Nephron progenitor cell (in vitro differentiated cells): Measurements from ENCODE around the gene SH3BGRL2.
A peak's percentile ranks its signal among the peaks of the same experiment; 100 is the strongest.
"Not testable (repeated sequence)": the region's sequence is repeated elsewhere in the genome, so short reads cannot be mapped to it uniquely, and the experiment has no call there.

Experiments used
- DNase-seq: peaks from one replicate; pipeline ENCODE4 v3.0.0; 2021
- H3K27ac Mint-ChIP-seq: 2 replicates; pipeline ENCODE4 v1.8.0; 2021; ENCODE audit warnings: mild to moderate bottlenecking, moderate library complexity, mixed read lengths
- H3K27me3 Mint-ChIP-seq: 2 replicates; pipeline ENCODE4 v1.8.0; 2021; ENCODE audit warnings: mild to moderate bottlenecking, low read depth, mixed read lengths; ENCODE audit not compliant: poor library complexity
- H3K36me3 Mint-ChIP-seq: 2 replicates; pipeline ENCODE4 v1.8.0; 2021; ENCODE audit warnings: low read depth, mixed read lengths
- H3K4me1 Mint-ChIP-seq: 2 replicates; pipeline ENCODE4 v1.8.0; 2021; ENCODE audit warnings: mixed read lengths
- H3K4me3 Mint-ChIP-seq: 2 replicates; pipeline ENCODE4 v1.8.0; 2021; ENCODE audit warnings: mild to moderate bottlenecking, moderate library complexity, mixed read lengths
- H3K9me3 Mint-ChIP-seq: 2 replicates; pipeline ENCODE4 v1.8.0; 2021; ENCODE audit warnings: mild to moderate bottlenecking, moderate library complexity, mixed read lengths
- TF ChIP-seq, protein P1 (sequence below): fragments of 200-600 bp; sonication (generic); IDR thresholded peaks from 2 replicates; pipeline ENCODE4 v1.5.0; 2021; ENCODE audit warnings: antibody characterized with exemption

SH3BGRL2 gene

DNA sequence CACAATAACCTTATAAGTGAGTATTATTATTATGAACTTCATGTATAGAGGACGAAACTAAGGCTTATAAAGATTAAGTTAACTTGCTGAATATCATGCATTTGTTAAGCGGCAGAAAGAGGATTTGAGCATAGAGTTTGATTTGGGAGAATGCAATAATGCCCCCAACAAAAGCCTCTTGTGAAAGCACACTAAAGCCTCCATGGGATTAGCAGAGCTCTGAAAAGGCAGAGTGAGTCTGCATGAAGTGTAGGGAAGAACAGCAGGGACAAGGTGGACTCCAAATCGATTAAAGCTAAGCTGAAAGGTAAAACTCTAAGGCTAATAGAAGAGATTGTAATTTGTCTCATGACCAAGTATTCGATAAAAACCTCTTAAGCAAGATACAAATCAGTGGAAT is 100.3 kb downstream of the SH3BGRL2 start:
- no peak for DNase-seq
- Mint-ChIP-seq H3K4me3 (no peak overlapping the region), H3K27me3 (peaks cover 3% of the 10 kb centered on the region), H3K36me3 (no peaks in the 10 kb centered on the region), H3K27ac (no peak overlapping the region), H3K9me3 (no peaks in the 10 kb centered on the region), H3K4me1 (no peaks in the 10 kb centered on the region)
- TF ChIP-seq, protein P1, sequence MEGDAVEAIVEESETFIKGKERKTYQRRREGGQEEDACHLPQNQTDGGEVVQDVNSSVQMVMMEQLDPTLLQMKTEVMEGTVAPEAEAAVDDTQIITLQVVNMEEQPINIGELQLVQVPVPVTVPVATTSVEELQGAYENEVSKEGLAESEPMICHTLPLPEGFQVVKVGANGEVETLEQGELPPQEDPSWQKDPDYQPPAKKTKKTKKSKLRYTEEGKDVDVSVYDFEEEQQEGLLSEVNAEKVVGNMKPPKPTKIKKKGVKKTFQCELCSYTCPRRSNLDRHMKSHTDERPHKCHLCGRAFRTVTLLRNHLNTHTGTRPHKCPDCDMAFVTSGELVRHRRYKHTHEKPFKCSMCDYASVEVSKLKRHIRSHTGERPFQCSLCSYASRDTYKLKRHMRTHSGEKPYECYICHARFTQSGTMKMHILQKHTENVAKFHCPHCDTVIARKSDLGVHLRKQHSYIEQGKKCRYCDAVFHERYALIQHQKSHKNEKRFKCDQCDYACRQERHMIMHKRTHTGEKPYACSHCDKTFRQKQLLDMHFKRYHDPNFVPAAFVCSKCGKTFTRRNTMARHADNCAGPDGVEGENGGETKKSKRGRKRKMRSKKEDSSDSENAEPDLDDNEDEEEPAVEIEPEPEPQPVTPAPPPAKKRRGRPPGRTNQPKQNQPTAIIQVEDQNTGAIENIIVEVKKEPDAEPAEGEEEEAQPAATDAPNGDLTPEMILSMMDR, result no peak

DNA sequence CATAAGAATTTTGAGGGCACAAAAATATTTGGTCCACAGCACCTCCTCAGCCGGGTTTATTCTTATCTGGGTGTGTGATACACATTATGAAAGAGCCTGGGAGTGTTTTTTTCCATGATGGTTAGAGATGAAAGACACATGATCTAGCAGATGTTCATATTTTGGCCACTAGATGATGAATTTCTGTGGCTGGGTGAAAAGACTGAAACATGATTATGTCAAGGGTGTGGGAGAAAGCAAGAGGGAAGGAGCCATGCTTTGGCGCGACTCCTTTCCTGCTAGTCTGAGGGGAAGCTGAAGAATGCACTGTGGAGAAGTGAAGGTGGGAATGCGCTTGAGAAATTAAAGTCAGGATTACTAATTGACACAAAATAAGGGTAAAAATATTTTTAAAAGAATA is 102.3 kb downstream of the SH3BGRL2 start:
- Mint-ChIP-seq H3K9me3 (no peaks in the 10 kb centered on the region), H3K27me3 (peaks cover 3% of the 10 kb centered on the region), H3K4me3 (no peak overlapping the region), H3K27ac (no peak overlapping the region), H3K36me3 (no peaks in the 10 kb centered on the region), H3K4me1 (peaks cover 8% of the 10 kb centered on the region)
- no peak for DNase-seq
- TF ChIP-seq, protein P1, result no peak

DNA sequence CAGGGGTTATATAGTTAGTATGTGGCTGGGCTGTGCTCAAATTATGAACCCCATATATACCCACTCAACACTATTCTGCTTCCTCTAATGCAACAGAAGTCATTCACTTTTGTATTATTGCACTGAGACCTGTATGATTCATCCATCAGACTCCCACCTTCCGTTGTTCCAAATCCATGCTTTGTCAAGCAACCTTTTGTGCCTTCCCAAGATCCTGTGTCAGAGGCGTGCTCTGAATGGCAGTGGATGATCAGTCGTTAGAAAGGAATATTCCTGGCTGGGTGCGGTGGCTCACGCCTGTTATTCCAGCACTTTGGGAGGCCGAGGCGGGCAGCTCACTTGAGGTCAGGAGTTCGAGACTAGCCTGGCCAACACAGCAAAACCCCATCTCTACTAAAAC is 103.2 kb downstream of the SH3BGRL2 start:
- Mint-ChIP-seq H3K4me3 (no peak overlapping the region), H3K27me3 (peaks cover 3% of the 10 kb centered on the region), H3K9me3 (peaks cover 3% of the 10 kb centered on the region), H3K27ac (no peak overlapping the region), H3K36me3 (no peaks in the 10 kb centered on the region), H3K4me1 (peaks cover 8% of the 10 kb centered on the region)
- DNase-seq, result no peak
- TF ChIP-seq, protein P1, result no peak

DNA sequence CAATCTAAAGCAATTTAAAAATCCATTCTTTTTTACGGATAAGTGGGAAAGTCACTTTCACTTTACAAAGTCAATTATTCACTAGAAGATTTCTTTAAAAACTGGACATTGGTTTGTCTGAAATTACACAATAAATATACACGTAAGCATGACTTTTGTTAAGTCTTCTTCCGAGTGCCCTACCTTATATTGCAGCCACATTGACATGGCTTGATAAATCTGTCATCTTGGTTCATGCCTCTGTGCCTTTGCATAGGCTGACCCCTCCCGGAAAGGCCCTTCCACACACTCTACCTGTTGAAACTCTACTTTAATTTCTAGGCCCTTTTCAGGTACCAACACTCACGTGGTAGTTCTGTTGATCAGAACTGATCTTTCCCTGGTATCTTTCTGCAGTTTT is 104.1 kb downstream of the SH3BGRL2 start:
- Mint-ChIP-seq H3K36me3 (no peaks in the 10 kb centered on the region), H3K4me3 (no peak overlapping the region), H3K9me3 (peaks cover 3% of the 10 kb centered on the region), H3K4me1 (peaks cover 8% of the 10 kb centered on the region), H3K27ac (no peak overlapping the region), H3K27me3 (peaks cover 3% of the 10 kb centered on the region)
- TF ChIP-seq, protein P1, result no peak
- DNase-seq, result no peak

DNA sequence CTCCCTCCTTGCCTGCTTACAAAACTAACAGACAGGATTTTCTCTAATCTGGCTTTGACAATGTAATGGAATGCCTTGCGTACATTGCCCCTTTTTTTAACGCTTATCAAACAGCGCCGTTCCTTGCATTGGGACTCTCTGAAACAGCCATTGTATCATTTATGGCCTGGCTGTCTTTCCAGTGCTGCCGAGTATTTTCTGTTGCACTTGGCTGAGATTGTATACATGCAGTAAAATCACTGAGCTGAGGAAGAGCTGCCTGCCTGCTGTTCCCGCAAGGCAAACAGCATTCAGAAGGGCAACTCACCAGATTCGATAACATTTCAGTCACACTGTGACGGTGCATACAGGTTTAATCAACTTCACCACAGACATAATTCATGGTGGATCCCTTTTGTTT is 106.0 kb downstream of the SH3BGRL2 start:
- peaks cover 3% of the 10 kb centered on the region for H3K27me3 Mint-ChIP-seq
- H3K36me3 Mint-ChIP-seq, result no peaks in the 10 kb centered on the region
- no peak overlapping the region for H3K4me3 Mint-ChIP-seq
- peaks cover 8% of the 10 kb centered on the region for H3K4me1 Mint-ChIP-seq
- TF ChIP-seq, protein P1, result no peak
- peaks cover 3% of the 10 kb centered on the region for H3K9me3 Mint-ChIP-seq
- DNase-seq, result peak; percentile 26
- peak overlapping the region; percentile 89 for H3K27ac Mint-ChIP-seq

DNA sequence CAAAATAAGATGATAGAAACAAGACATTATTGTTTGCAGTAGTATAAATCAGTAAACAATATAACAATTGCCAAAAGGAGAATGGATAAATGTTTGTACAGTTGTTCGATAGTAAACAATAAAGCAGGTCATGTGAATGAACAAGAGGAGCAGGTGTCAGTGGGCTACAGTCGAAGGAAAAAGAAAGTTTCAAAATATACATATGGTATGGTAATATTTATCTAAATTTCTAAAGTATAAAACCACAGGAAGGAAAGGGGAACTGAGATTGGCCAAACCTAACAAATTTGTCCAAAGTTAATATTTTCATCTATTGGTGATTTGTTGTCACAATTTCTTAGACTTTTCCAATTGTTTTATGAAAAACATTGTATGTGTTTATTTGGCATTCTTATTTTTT is 110.9 kb downstream of the SH3BGRL2 start:
- Mint-ChIP-seq H3K27ac (no peak overlapping the region), H3K4me3 (no peak overlapping the region), H3K36me3 (no peaks in the 10 kb centered on the region), H3K27me3 (no peaks in the 10 kb centered on the region), H3K4me1 (peaks cover 5% of the 10 kb centered on the region), H3K9me3 (peaks cover 26% of the 10 kb centered on the region)
- TF ChIP-seq, protein P1, result no peak
- no peak for DNase-seq

DNA sequence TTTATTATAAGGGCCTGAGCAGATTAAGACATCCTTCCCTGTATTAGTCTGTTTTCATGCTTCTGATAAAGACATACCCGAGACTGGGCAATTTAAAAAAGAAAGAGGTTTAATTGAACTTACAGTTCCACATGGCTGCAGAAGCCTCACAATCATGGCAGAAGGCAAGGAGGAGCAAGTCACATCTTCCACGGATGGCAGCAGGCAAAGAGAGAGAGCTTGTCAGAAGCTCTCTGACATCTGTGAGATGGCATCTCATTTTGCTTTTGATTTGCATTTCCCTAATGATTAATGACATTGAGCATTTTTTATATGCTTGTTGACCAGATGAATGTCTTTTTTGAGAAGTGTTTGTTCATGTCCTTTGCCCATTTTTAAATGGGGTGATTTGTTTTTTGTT is 114.2 kb downstream of the SH3BGRL2 start:
- H3K27ac Mint-ChIP-seq, H3K4me1 Mint-ChIP-seq, H3K27me3 Mint-ChIP-seq, DNase-seq, H3K4me3 Mint-ChIP-seq, H3K36me3 Mint-ChIP-seq: not testable (repeated sequence)
- H3K9me3 Mint-ChIP-seq, result peaks cover 23% of the 10 kb centered on the region

DNA sequence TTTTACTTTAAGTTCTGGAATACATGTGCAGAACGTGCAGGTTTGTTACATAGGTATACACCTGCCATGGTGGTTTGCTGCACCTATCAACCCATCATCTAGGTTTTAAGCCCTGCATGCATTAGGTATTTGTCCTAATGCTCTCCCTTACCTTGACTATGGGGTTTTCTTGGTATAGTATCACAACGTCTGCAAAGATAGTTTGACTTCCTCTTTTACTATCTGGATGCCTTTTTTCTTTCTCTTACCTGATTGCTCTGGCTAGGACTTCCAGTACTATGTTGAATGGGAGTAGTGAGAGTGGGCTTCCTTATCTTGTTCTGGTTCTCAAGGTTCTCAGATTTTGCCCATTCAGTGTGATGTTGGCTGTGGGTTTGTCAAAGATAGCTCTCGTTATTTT is 115.2 kb downstream of the SH3BGRL2 start:
- H3K27ac Mint-ChIP-seq, DNase-seq, H3K4me3 Mint-ChIP-seq, H3K36me3 Mint-ChIP-seq, H3K27me3 Mint-ChIP-seq, H3K4me1 Mint-ChIP-seq: not testable (repeated sequence)
- peaks cover 23% of the 10 kb centered on the region for H3K9me3 Mint-ChIP-seq
